Cardiac muscle cell (in vitro differentiated cells and primary cell): ENCODE data around the gene MISP. TPM values are rescaled to one million over a fixed set of nuclear protein-coding genes. Genes with fewer than 3 reads are reported as not detected.

Experiments used
- DNase-seq, 2 donors: peaks; one replicate each; pipeline versions ENCODE4 v3.0.0 to v3.0.0-alpha.2; 2010 to 2017; ENCODE audit warnings: low read depth in 1 of 2, low spot score in 1 of 2
- H3K27ac ChIP-seq: fragments of 200-600 bp; sonication (generic); 2 replicates; pipeline ENCODE4 v1.5.1; 2016
- H3K27me3 ChIP-seq: fragments of 200-600 bp; sonication (generic); 2 replicates; pipeline ENCODE4 v1.6.0; 2016; ENCODE audit warnings: control low read depth
- H3K36me3 ChIP-seq: fragments of 200-600 bp; sonication (generic); 2 replicates; pipeline ENCODE4 v1.5.1; 2016; ENCODE audit warnings: control low read depth
- H3K4me1 ChIP-seq: fragments of 200-600 bp; sonication (generic); 2 replicates; pipeline ENCODE4 v1.8.1; 2017; ENCODE audit warnings: low read depth, mild to moderate bottlenecking, mixed run types
- H3K4me3 ChIP-seq: fragments of 200-600 bp; sonication (generic); 2 replicates; pipeline ENCODE4 v1.5.1; 2016; ENCODE audit warnings: mild to moderate bottlenecking
- H3K9me3 ChIP-seq: fragments of 200-600 bp; sonication (generic); 2 replicates; pipeline ENCODE4 v1.5.1; 2017; ENCODE audit warnings: low read depth, mild to moderate bottlenecking, control low read depth
- CTCF ChIP-seq: IDR thresholded peaks from 2 replicates; pipeline ENCODE4 v1.5.1; 2012; ENCODE audit warnings: low read depth, mild to moderate bottlenecking, low read length
- polyA plus RNA-seq: library from polyadenylated mRNA; unstranded; fragments of >200 nt; fragmentation: Nextera tagmentation; extraction: Ambion mirVana; gene quantifications from 2 replicates; pipeline ENCODE4 v1.2.1, GENCODE V29; 2016
- total RNA-seq: library from RNA; depleted of rRNA; stranded (reverse); fragments of >200 nt; gene quantifications from 2 replicates; pipeline ENCODE4 v1.2.3, GENCODE V29; 2016

The MISP gene
- total and polyA plus RNA-seq, 2 experiments from 2014 or later: 1.2 TPM; not detected in 1

GRCh38 chr19:747432-748273, 3.3 kb upstream of the MISP start:
- Histone ChIP-seq H3K36me3 (no peaks in the 10 kb centered on the region), H3K4me3 (no peak overlapping the region), H3K27ac (no peak overlapping the region), H3K4me1 (no peaks in the 10 kb centered on the region), H3K9me3 (no peaks in the 10 kb centered on the region), H3K27me3 (no peaks in the 10 kb centered on the region)
- no peak for TF ChIP-seq CTCF
- no peak for DNase-seq

- DNase-seq: no peak
These were observed 2.7 kb upstream of the MISP start for GRCh38 chr19:748274-748598.

DNA sequence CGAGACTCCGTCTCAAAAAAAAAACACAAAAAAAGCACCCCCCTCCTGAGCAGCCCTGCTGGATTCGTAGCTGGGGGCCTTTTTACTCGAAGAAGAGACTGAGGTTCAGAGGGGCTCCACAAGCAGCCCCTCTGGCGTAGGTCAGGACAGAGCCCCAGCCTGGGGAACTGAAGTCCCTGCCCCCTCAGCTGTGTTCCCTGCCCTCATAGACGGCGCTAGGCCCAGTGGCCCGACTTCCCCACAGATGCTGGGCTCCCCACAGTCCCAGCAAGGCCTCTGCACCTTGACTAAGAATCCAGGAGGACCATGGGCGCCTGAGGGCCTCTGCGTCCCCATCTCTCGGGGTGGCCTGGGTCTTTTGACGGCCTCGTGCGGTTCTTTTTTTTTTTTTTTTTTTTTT, 1.1 kb upstream of the MISP start:
- Histone ChIP-seq H3K36me3 (no peaks in the 10 kb centered on the region), H3K4me1 (no peaks in the 10 kb centered on the region), H3K4me3 (no peak overlapping the region), H3K27me3 (no peaks in the 10 kb centered on the region), H3K9me3 (no peaks in the 10 kb centered on the region), H3K27ac (no peak overlapping the region)
- DNase-seq: no peak
- no peak for TF ChIP-seq CTCF

More at GRCh38 chr19:748274-748598, 2.7 kb upstream of the MISP start:
- H3K9me3 ChIP-seq: no peaks in the 10 kb centered on the region
- no peaks in the 10 kb centered on the region for H3K4me1 ChIP-seq
- H3K36me3 ChIP-seq: no peaks in the 10 kb centered on the region
- H3K4me3 ChIP-seq: no peak overlapping the region
- TF ChIP-seq CTCF: no peak
- no peaks in the 10 kb centered on the region for H3K27me3 ChIP-seq
- no peak overlapping the region for H3K27ac ChIP-seq

- H3K4me1 ChIP-seq: no peaks in the 10 kb centered on the region
- no peak overlapping the region for H3K27ac ChIP-seq
- no peak overlapping the region for H3K4me3 ChIP-seq
- no peaks in the 10 kb centered on the region for H3K9me3 ChIP-seq
- DNase-seq: peak in 1 of 2 donors; percentile 64
- no peaks in the 10 kb centered on the region for H3K27me3 ChIP-seq
- no peak for TF ChIP-seq CTCF
- H3K36me3 ChIP-seq: no peaks in the 10 kb centered on the region
These were observed 809 bp downstream of the MISP start for GRCh38 chr19:751501-752341.

- H3K9me3 ChIP-seq: no peaks in the 10 kb centered on the region
- peak in 1 of 2 donors; percentile 73 for DNase-seq
- no peak overlapping the region for H3K4me3 ChIP-seq
- no peaks in the 10 kb centered on the region for H3K4me1 ChIP-seq
- H3K27ac ChIP-seq: no peak overlapping the region
- TF ChIP-seq CTCF: no peak
- H3K36me3 ChIP-seq: no peaks in the 10 kb centered on the region
- H3K27me3 ChIP-seq: no peaks in the 10 kb centered on the region
These were observed 2.0 kb downstream of the MISP start for GRCh38 chr19:752652-753517.
